GM04504 (cell line): ENCODE data around the gene CIRBP.
A peak's percentile ranks its signal among the peaks of the same experiment; 100 is the strongest.
"Not testable (repeated sequence)": the region's sequence is repeated elsewhere in the genome, so short reads cannot be mapped to it uniquely, and the experiment has no call there.

Experiments
- DNase-seq: peaks from one replicate; pipeline ENCODE4 v3.0.0-alpha.2; 2012; ENCODE audit warnings: low read depth

The CIRBP gene

GRCh38 chr19:1311543-1312091, 42.5 kb downstream of the CIRBP start:
- DNase-seq: no peak

- peak; percentile 6 for DNase-seq
Observed at GRCh38 chr19:1312767-1313694, 43.9 kb downstream of the CIRBP start.

DNA sequence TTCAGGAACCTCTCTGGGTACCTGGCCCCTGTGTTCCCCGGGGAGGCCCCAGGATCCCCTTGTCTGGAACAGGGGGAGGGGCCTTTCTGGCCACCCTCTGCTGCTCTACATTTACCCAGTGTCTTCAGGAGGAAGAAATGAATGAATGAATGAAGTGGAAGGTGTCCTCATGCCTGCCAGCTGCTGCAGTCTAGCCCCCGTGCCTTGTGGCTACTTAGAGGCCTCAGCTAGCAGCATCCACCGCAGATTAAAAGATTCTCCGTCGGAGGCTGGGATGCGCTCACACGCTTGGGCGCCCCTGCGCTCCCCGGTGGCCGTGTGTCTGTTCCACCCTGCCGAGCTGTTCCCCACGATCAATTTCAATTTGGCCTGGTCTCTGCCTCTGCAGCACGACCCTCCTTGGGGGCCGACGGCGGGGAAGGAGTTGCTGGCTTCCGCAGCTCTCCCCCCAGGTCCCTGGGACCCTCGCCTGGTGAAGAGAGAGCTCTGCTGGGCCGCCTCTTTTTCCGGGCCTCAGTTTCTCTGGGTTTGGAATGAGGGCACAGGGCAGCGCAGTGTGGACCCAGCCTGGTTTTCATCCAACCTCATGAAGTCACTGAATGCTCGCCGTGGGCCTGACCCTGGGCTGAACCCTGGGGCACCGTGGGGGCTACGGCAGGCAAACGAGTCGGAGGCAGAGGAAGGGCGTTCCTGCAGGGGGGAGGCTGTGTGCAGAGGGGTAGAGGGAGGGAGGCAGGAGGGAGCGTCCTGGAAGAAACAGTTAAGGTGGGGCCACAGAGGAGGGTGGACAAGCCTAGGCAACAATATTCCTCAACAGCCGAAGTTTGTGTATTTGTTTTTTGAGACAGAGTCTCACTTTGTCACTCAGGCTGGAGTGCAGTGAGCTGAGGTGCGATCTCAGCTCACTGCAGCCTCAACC, 44.8 kb downstream of the CIRBP start:
- DNase-seq: no peak

- peak; percentile 20 for DNase-seq
Observed at GRCh38 chr19:1315470-1316166, 46.5 kb downstream of the CIRBP start.

DNA sequence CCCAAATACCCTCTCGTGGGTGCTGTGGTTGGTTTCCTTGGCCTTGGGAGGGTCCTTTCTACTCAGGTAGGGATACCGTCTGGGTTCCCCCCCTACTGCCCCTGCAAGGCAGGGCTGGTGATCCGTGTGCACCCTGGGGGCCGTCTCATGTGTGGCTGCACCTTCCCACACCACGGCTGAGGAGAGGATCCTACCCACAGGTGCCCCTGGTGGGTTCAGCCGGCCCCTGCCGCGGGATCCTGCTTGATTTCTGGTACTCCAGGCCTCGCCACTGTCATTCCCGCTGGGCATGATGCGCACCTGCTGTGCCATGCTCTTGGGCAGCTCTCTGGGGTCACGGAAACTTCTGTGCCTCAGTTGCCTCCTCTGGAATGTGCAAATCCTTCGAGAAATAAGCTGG, 47.3 kb downstream of the CIRBP start:
- no peak for DNase-seq

DNA sequence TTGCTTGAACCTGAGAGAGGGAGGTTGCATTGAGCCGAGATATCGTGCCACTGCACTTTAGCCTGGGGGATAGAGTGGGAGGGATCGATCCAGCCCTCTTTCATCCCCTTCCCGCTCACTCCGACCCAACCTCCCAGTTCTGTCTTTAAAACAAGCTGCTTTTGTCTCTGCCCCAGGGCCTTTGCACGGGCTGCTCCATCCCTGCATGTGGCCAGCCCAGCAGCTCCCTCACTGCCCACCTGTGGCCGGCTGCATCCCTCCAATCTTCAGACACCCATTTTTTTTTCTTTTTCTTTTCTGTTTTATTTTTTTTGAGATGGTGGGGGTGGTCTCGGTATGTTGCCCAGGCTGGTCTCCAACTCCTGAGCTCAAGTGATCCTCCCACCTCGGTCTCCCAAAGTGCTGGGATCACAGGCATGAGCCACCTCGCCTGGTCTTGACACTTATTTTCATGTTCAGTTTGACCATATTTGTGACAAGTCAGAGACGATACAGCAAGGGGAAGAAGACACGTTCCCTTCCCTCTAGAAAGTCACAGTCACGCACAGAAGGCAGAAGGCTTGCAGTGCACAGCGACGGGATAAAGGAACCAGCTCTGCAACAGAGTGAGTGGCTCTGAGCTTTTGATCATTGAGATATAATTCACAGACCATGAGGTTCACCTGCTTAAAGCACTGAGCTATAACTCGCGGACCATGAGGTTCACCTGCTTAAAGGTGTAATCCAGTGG, 48.3 kb downstream of the CIRBP start:
- DNase-seq: no peak

DNA sequence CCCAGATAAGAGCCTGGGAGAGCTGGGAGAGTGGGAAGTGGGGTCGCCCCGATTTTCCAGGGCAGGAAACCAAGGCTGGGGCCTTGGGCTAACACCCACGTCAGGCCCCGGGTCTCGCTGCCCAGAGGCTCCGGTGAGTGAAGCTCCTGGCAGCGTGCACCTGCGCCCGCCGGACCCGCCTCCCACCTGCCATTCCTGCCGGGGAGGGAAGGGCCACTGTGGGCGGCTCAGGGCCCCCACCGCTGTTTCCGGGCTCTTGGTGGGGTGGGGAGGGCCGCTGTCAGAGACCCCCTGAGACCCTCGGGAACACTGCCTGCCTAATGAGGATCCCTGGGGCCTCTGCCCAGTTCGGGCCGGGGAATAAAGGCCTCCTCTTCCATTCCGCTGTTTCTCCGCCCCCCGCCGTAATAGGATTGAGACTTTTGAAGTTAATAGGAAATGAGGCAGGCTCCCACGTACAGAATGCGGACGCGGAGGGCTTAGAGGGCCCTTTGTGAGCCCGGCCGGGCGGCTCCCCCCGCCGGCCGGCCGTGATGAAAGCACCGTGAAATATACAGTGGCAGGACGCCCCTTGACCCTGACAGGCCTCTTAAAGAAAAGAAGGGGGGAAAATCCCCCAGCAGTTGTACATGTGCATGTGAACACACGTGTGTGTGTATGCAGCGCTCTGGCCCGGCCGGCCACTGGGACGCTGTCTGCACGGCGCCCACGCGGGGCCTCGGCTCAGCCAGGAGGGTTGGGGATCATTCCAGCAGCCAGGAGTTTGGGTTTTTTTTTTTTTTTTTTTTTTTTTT, 49.7 kb downstream of the CIRBP start:
- no peak for DNase-seq

DNA sequence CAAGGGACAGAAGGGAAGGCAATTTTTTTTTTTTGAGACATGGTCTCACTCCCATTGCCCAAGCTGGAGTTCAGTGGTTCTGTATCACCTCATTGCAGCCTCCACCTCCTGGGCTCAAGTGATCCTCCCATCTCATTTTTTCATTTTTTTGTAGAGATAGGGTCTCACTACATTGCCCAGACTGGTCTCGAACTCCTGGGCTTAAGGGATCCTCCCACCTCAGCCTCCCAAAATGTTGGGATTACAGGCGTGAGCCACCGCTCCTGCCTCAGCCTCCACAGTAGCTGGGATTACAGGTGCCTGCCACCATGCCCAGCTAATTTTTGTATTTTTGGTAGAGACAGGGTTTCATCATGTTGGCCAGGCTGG, 51.1 kb downstream of the CIRBP start:
- DNase-seq: not testable (repeated sequence)

DNA sequence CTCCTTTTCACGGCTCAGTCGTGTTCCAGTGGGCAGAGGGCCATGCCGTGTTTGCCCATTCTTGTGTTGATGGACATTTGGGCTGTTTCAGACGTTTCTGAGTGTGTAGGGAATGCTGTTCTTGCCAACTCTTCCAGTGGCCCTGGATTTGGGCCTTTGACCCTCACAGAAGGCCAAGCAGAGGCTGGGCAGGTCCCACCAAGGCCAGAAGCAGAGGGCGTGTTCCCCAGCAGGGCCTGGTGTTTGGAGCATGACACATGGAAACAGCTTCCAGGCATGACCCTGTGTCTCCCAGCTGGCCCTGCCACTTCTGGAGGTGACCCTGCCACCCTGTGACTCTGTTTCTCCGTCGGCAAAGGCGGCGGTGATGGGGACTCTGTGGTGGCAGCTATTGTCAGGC, 52.4 kb downstream of the CIRBP start:
- DNase-seq: no peak

- DNase-seq: no peak
Observed at GRCh38 chr19:1322198-1322981, 53.3 kb downstream of the CIRBP start.

DNA sequence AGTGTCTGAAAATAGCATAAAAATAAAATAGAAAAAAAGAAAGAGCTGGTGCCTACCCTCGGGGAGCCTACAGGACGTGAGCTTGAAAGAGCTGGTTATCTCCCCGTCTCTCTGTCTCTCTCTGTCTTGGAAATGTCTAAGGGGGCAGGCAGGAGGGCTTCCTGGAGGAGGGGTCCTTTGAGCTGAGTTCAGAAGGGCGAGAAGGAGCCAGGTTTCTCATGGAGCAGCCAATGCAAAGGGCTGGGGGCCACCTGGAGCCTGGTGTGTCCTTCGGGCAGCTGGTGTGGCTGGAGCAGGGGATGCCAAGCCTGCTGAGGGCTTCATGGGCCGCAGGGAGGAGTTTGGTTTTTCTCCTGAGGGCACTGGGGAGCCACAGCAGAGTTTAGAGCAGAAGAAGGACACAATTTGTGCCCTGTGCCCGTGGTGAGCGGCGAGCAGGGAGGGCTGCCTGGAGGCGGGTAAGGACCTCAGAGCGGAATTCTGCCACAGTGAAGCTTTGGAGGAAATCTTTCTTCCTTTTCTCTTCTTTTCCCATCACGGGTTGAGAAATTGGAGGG, 55.2 kb downstream of the CIRBP start:
- no peak for DNase-seq
